ENCODE measurements around the gene DPYSL5. TPM values are rescaled to one million over a fixed set of nuclear protein-coding genes. Genes with fewer than 3 reads are reported as not detected.
"Not testable (repeated sequence)": the region's sequence is repeated elsewhere in the genome, so short reads cannot be mapped to it uniquely, and the experiment has no call there.

DPYSL5 gene
- total RNA-seq, 1 donor, result not detected

- no peak for DNase-seq (ENCODE audit: low read depth)
- TF ChIP-seq CTCF (IDR thresholded peaks at IDR 0.05; ENCODE audit: insufficient read depth, low read depth, low read length), result no peak
- no peak overlapping the region for H3K4me3 ChIP-seq (ENCODE audit: low read depth, low read length)
Measured at GRCh38 chr2:26809876-26810577, 37.9 kb upstream of the DPYSL5 start.

- no peak for TF ChIP-seq CTCF (IDR thresholded peaks at IDR 0.05; ENCODE audit: insufficient read depth, low read depth, low read length)
- no peak overlapping the region for H3K4me3 ChIP-seq (ENCODE audit: low read depth, low read length)
- no peak for DNase-seq (ENCODE audit: low read depth)
Measured at GRCh38 chr2:26811261-26811660, 36.7 kb upstream of the DPYSL5 start.

- no peak for TF ChIP-seq CTCF (IDR thresholded peaks at IDR 0.05; ENCODE audit: insufficient read depth, low read depth, low read length)
- DNase-seq (ENCODE audit: low read depth), result no peak
- H3K4me3 ChIP-seq (ENCODE audit: low read depth, low read length), result no peak overlapping the region
Measured at GRCh38 chr2:26811791-26812694, 35.9 kb upstream of the DPYSL5 start.

- TF ChIP-seq CTCF (IDR thresholded peaks at IDR 0.05; ENCODE audit: insufficient read depth, low read depth, low read length), result no peak
- no peak for DNase-seq (ENCODE audit: low read depth)
- no peak overlapping the region for H3K4me3 ChIP-seq (ENCODE audit: low read depth, low read length)
Measured at GRCh38 chr2:26812731-26813130, 35.2 kb upstream of the DPYSL5 start.

GRCh38 chr2:26814072-26814765 is 33.7 kb upstream of the DPYSL5 start:
- not testable (repeated sequence) for DNase-seq (ENCODE audit: low read depth); H3K4me3 ChIP-seq (ENCODE audit: low read depth, low read length)

- no peak for DNase-seq (ENCODE audit: low read depth)
- TF ChIP-seq CTCF (IDR thresholded peaks at IDR 0.05; ENCODE audit: insufficient read depth, low read depth, low read length), result no peak
Measured at GRCh38 chr2:26816893-26817292, 31.0 kb upstream of the DPYSL5 start.

GRCh38 chr2:26818255-26818654 is 29.7 kb upstream of the DPYSL5 start:
- TF ChIP-seq CTCF (IDR thresholded peaks at IDR 0.05; ENCODE audit: insufficient read depth, low read depth, low read length), result no peak
- DNase-seq (ENCODE audit: low read depth), result no peak
- H3K4me3 ChIP-seq (ENCODE audit: low read depth, low read length), result no peak overlapping the region

More at GRCh38 chr2:26816893-26817292, 31.0 kb upstream of the DPYSL5 start:
- H3K4me3 ChIP-seq (ENCODE audit: low read depth, low read length), result no peak overlapping the region

Data from fibroblast of villous mesenchyme (primary cell).